ENCODE measurements around the gene ELOA2.

DNA sequence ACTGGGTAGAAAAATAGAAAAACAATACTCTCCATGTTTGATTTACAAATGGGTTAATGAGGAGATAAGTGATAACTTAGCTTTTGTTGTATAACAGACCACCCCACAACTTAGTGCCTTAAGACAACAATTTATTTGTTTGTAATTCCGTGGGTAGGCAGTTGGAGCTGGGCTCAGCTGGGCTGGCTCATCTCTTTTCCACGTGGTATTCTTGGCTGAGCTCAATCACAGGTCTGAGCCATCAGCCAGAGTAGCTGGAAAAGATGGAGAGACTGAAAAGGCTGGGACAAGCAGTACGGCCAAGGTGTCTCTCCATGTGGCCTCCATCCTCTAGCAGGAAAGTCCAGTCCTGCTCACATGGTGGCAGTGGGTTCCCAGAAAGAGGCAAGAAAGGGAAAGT lies 32.2 kb upstream of the ELOA2 start:
- TF ChIP-seq, protein P1, sequence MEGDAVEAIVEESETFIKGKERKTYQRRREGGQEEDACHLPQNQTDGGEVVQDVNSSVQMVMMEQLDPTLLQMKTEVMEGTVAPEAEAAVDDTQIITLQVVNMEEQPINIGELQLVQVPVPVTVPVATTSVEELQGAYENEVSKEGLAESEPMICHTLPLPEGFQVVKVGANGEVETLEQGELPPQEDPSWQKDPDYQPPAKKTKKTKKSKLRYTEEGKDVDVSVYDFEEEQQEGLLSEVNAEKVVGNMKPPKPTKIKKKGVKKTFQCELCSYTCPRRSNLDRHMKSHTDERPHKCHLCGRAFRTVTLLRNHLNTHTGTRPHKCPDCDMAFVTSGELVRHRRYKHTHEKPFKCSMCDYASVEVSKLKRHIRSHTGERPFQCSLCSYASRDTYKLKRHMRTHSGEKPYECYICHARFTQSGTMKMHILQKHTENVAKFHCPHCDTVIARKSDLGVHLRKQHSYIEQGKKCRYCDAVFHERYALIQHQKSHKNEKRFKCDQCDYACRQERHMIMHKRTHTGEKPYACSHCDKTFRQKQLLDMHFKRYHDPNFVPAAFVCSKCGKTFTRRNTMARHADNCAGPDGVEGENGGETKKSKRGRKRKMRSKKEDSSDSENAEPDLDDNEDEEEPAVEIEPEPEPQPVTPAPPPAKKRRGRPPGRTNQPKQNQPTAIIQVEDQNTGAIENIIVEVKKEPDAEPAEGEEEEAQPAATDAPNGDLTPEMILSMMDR (IDR thresholded peaks at IDR 0.05), result no peak
- no peak for TF ChIP-seq ZFX (IDR thresholded peaks at IDR 0.05; ENCODE audit: borderline replicate concordance)

All from 22Rv1 (cell line).